HepG2 (cell line): Measurements from ENCODE around the gene VAMP2. TPM values are rescaled to one million over a fixed set of nuclear protein-coding genes. Genes with fewer than 3 reads are reported as not detected.

Experiments
- ERF ChIP-seq: IDR thresholded peaks from 2 replicates; pipeline ENCODE4 v1.6.1; 2018; ENCODE audit warnings: missing biosample characterization, missing genetic modification reagents
- FOSL1 ChIP-seq: sonication (generic); formaldehyde crosslinking; IDR thresholded peaks from 2 replicates; pipeline ENCODE4 v1.9.0; 2021; ENCODE audit warnings: missing genetic modification reagents, borderline replicate concordance
- HDAC1 ChIP-seq: sonication (generic); formaldehyde crosslinking; IDR thresholded peaks from 2 replicates; pipeline ENCODE4 v1.5.1; 2020; ENCODE audit warnings: mild to moderate bottlenecking, missing genetic modification reagents
- HMG20B ChIP-seq: conservative IDR thresholded peaks from 2 replicates; pipeline ENCODE4 v1.6.1; 2016; ENCODE audit warnings: missing genetic modification reagents, missing compliant biosample characterization
- HMGXB4 ChIP-seq, 2 experiments: sonication (generic) in 1 of 2; formaldehyde crosslinking in 1 of 2; IDR thresholded peaks; 2 replicates each; pipeline versions ENCODE4 v1.4.0 to v1.6.1; 2018 to 2020; ENCODE audit warnings: missing genetic modification reagents in 2 of 2, borderline replicate concordance in 1 of 2, low read depth in 1 of 2, mild to moderate bottlenecking in 1 of 2, missing biosample characterization in 1 of 2
- KAT8 ChIP-seq: IDR thresholded peaks from 2 replicates; pipeline ENCODE4 v1.6.1; 2016; ENCODE audit warnings: missing genetic modification reagents, missing compliant biosample characterization
- MIER3 ChIP-seq: IDR thresholded peaks from 2 replicates; pipeline ENCODE4 v1.6.1; 2016; ENCODE audit warnings: missing compliant biosample characterization, borderline replicate concordance
- MTA1 ChIP-seq: sonication (generic); formaldehyde crosslinking; IDR thresholded peaks from 2 replicates; pipeline ENCODE4 v1.4.0; 2020; ENCODE audit warnings: missing genetic modification reagents, mild to moderate bottlenecking, borderline replicate concordance
- NR0B2 ChIP-seq: sonication (generic); formaldehyde crosslinking; IDR thresholded peaks from 2 replicates; pipeline ENCODE4 v1.4.0; 2020; ENCODE audit warnings: mild to moderate bottlenecking, missing genetic modification reagents
- PCBP2 ChIP-seq: fragments of 200-400 bp; formaldehyde crosslinking; optimal IDR thresholded peaks from 2 replicates; pipeline ENCODE3; 2018; ENCODE audit warnings: low read length, low read depth; ENCODE audit not compliant: poor library complexity, severe bottlenecking
- PPARG ChIP-seq: conservative IDR thresholded peaks from 2 replicates; pipeline ENCODE4 v1.6.1; 2016; ENCODE audit warnings: missing biosample characterization, missing genetic modification reagents
- REST ChIP-seq, 2 experiments: IDR thresholded peaks; 2 replicates each; pipeline ENCODE4 v1.6.1; 2011 to 2012; ENCODE audit warnings: low read length in 2 of 2, borderline replicate concordance in 1 of 2, low read depth in 1 of 2, mild to moderate bottlenecking in 1 of 2, moderate library complexity in 1 of 2
- SYNCRIP ChIP-seq: fragments of 200-400 bp; formaldehyde crosslinking; IDR thresholded peaks from 2 replicates; pipeline ENCODE4 v1.6.1; 2018; ENCODE audit warnings: mild to moderate bottlenecking, low read depth, low read length; ENCODE audit not compliant: insufficient read depth
- TCF12 ChIP-seq, 2 experiments: fragments of 450-650 bp in 1 of 2; sonication (generic) in 1 of 2; formaldehyde crosslinking in 1 of 2; IDR thresholded peaks; 2 replicates each; pipeline versions ENCODE4 v1.6.1 to v1.8.0; 2017 to 2022; ENCODE audit warnings: antibody characterized with exemption in 1 of 2, mild to moderate bottlenecking in 1 of 2, missing genetic modification reagents in 1 of 2, moderate library complexity in 1 of 2
- ZNF280B ChIP-seq: sonication (generic); formaldehyde crosslinking; IDR thresholded peaks from 2 replicates; pipeline ENCODE4 v1.5.0; 2020; ENCODE audit warnings: missing genetic modification reagents, mild to moderate bottlenecking, borderline replicate concordance
- ZNF33B ChIP-seq: sonication (generic); formaldehyde crosslinking; IDR thresholded peaks from 2 replicates; pipeline ENCODE4 v1.5.1; 2020; ENCODE audit warnings: mild to moderate bottlenecking, missing genetic modification reagents
- ZNF737 ChIP-seq: sonication (generic); formaldehyde crosslinking; IDR thresholded peaks from 2 replicates; pipeline ENCODE4 v1.5.0; 2020; ENCODE audit warnings: missing genetic modification reagents, mild to moderate bottlenecking, borderline replicate concordance
- polyA plus RNA-seq, 8 experiments: library from polyadenylated mRNA; depleted of rRNA in 3 of 8; stranded (reverse) in 7 of 8; unstranded in 1 of 8; fragments of >200 nt; fragmentation: Illumina TruSeq in 4 of 8; extraction: Trizol in 4 of 8; gene quantifications; 2 replicates each; pipeline versions ENCODE4 v1.2.1 to v1.2.3, GENCODE V29; 2011 to 2016; ENCODE audit warnings: low read depth in 4 of 8, missing spikeins in 1 of 8, mixed read lengths in 1 of 8; ENCODE audit not compliant: insufficient read depth in 1 of 8
- total RNA-seq, 5 experiments: library from RNA; depleted of rRNA; stranded (reverse); fragments of >200 nt; fragmentation: Illumina TruSeq; extraction: Trizol; gene quantifications; 2 replicates each; pipeline ENCODE4 v1.2.3, GENCODE V29; 2016; ENCODE audit warnings: low read depth in 1 of 5

The VAMP2 gene
- total and polyA plus RNA-seq, 2 of the 13 experiments (the other 11 are each of a cell fraction or from before 2014, with no cell fraction given), result 3.9 to 17.2 TPM

GRCh38 chr17:8163978-8164814 is 1.4 kb upstream of the VAMP2 start (continued):
- TF ChIP-seq ZNF33B (no peak), HMG20B (CRISPR knock-in tag) (no peak), PCBP2 (no peak), HDAC1 (CRISPR knock-in tag) (peak; percentile 60), NR0B2 (no peak), HMGXB4 (CRISPR knock-in tag; IDR thresholded peaks at IDR 0.05; ENCODE audit: borderline replicate concordance in 1 of 2, low read depth in 1 of 2) (peak; percentile 17 to 45; a peak in 1 of 4 replicates), PPARG (CRISPR knock-in tag) (no peak), ERF (CRISPR knock-in tag) (0 out of 2 replicates have a peak, but pooled peaks have one; percentile 4), ZNF280B (CRISPR knock-in tag) (no peak), SYNCRIP (no peak), ZNF737 (CRISPR knock-in tag) (no peak), KAT8 (CRISPR knock-in tag) (peak; percentile 38; the same call in 1 of the 2 replicates), REST (IDR thresholded peaks at IDR 0.05; ENCODE audit: borderline replicate concordance in 1 of 2, low read depth in 1 of 2, low read length in 2 of 2) (no peak), TCF12 (IDR thresholded peaks at IDR 0.05) (no peak), TCF12 (CRISPR knock-in tag; IDR thresholded peaks at IDR 0.05) (no peak), MIER3 (no peak), MTA1 (CRISPR knock-in tag) (peak; percentile 48; the same call in 1 of the 2 replicates), FOSL1 (CRISPR knock-in tag) (no peak)
